ENCODE measurements around the gene PER3. TPM values are rescaled to one million over a fixed set of nuclear protein-coding genes. Genes with fewer than 3 reads are reported as not detected.

Gene PER3
- 3.0 and 3.2 TPM in 2 replicates for total RNA-seq

DNA sequence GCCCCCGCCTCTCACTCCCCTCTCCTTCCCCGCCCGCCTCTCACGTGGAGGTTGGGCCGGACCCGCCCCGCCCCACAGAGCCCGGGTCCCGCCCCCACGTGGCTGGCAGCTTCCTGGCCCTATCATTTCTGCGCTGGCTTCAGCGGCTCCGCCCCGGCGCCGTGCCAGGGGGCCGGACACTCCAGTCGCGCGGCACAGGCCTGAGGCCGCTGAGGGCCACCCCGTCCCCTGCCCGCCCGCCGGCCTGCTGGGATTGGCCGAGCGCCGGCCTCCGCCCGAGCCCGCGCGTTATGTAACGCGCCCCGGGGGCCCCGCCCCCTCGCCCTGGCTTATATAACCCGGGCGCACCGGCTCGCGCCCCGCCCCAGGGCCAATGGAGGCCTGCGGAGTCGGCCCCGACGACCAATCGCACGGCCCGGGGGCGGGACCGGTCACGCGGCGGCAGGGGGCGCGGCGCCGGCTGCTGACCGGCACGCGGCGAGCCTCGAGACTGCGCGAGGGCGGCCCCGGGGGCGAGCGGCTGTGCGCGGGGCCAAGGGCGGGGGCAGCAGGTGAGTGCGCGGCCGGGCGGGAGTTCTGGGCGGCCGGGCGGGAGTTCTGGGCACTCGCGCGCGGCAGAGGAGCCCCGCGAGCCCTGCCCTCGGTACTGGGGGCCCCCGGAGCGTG, at the start of gene PER3:
TSS of gene PER3 (plus strand) at position 466 of the 666 bp plus-strand sequence. CDS start 587 bp downstream, outside the sequence.
- intact Hi-C loops (cut with micrococcal nuclease), result loop anchor here (1.0 to 5.0 kb wide), 2 partner anchors 13 to 168 kb away; partner anchors contain the start of gene VAMP3

DNA sequence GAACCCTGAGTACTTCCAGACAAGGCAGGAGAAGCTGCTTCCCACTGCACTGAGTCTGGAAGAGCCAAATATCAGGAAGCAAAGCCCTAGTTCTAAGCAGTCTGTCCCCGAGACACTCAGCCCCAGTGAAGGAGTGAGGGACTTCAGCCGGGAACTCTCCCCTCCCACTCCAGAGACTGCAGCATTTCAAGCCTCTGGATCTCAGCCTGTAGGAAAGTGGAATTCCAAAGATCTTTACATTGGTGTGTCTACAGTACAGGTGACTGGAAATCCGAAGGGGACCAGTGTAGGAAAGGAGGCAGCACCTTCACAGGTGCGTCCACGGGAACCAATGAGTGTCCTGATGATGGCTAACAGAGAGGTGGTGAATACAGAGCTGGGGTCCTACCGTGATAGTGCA, 46.0 kb upstream of the PER3 start:
- intact Hi-C loops (cut with micrococcal nuclease), result no loop called here

DNA sequence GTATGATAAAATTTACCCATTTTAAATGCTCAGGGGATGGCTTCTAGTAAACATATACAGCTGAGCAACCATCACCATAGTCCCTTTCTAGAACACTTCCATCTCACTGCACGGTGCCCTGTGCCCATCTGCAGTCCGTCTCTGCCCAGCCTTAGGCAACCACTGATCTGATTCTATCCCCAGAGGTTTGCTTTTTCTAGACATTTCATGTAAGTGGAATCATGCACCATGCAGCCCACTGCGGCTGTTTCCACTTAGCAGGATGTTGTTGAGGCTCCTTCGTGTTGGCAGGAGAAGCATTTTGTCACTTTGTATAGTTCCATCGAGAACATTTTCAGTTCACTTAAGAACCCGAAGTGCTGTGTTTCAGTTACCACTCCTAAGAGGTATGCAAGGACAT, 40.7 kb upstream of the PER3 start:
- intact Hi-C loops (cut with micrococcal nuclease), result no loop called here

DNA sequence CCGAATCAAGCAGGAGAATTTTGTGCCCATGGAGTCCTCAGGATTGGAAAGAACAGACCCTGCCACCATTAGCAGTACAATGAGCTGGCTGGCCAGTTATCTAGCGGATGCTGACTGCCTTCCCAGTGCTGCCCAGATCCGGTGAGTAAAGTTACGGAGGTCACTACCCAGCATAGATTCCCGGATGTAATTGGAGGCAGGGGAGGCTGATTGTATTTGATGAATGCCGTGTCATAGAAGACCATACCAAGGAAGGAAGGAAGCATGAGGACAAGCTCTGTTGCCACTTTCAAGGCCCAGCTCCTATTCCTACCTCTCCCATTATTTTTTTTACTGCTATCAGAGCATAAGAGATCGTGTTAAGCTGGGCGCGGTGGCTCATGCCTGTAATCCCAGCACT, 39.2 kb upstream of the PER3 start:
- intact Hi-C loops (cut with micrococcal nuclease), result no loop called here

DNA sequence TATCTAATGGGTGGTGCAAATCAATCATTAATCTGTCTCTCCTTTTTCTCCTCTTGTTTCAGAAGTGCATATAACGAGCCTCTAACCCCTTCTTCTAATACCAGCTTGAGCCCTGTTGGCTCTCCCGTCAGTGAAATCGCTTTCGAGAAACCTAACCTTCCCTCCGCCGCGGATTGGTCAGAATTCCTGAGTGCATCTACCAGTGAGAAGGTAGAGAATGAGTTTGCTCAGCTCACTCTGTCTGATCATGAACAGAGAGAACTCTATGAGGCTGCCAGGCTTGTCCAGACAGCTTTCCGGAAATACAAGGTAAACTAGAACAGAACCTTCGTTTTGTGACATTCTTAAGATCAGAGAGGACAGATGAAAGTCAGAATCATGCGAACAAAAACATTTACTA, 38.3 kb upstream of the PER3 start:
- intact Hi-C loops (cut with micrococcal nuclease), result no loop called here

DNA sequence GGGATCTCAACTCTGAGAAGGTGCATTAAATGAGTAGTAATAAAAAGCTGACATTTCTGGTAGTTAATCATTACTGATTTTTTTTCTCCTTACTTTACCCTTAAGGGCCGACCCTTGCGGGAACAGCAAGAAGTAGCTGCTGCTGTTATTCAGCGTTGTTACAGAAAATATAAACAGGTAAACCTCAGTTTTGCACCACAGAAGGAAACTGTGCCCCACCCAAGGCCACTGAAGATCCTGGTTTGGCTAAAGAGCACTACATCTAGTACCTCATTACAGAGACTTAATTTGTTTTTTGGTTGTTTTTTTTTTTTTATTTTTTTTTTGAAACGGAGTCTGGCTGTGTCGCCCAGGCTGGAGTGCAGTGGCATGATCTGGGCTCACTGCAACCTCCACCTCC, 36.5 kb upstream of the PER3 start:
- intact Hi-C loops (cut with micrococcal nuclease), result no loop called here

DNA sequence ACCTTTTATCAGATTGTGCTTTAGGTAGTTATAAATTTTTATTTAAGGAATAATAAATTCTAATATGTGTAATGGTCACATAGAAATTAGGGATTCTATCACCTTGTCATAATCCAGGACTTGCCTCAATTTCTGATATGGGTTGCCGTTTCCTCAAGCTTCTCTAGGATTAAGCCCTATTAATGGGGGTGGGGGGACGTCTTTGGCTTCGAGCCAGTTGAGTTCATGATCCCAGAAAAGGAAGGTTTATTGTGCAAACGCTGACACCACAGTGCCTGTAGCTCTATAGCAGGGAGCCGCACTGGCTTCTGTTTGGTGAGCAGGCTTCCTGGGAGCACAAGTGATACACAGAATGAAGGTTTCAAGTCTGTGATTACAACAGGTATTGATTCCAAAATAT, 35.0 kb upstream of the PER3 start:
- intact Hi-C loops (cut with micrococcal nuclease), result no loop called here

DNA sequence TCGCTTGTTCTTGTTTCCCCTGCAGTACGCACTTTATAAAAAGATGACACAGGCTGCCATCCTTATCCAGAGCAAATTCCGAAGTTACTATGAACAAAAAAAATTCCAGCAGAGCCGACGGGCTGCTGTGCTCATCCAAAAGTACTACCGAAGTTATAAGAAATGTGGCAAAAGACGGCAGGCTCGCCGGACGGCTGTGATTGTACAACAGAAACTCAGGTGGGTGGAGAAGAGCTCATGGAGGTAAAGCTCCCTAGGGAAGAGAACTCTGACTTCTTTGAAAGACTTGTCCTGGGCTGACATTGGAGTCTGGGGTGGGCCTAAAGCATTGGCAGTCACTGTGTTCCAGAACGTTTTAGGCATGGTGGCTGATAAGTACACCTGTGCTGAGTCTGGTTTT, 32.9 kb upstream of the PER3 start:
- intact Hi-C loops (cut with micrococcal nuclease), result no loop called here

DNA sequence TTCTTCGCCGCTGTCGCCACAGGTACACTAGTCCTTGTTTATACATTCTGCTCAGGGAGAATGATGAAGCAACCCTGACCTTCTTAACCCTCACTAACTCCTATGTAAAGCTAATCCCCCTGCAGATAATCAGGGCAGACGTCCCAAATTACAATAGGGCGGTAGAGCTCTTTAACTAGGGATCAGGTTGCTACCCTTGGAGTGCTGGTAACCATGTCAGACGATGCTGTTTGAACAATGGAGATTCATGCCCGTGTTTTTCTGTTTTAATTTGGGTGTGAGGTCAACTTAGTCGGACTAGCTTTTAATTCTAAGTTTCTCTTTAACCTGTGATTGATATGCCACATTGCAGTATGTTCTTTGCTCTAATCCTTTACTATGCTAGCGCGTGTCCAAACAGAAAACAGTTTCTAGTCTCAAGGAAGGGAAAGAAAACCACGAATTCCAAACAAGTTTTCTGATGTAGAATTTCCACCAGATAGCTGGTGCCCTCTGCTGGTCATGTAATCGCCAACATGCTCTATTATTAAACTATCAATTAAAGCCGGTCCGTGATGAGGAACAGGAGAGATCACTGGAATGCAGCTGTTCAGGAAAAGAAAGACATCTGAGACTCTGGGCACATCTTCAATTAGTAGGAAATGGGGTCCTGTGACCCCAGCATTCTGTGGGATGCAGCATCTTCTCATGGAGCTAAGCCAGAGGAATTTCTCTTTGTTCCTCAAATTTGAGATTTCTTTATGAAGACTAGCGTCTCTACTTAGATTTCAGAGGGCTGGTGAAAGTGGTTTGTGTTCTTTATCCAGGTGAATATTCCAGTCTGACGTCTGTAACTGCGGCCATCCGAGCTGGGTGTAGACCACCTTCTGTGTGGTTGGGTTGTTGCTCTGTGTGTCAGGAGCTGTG, 31.3 kb upstream of the PER3 start:
- intact Hi-C loops (cut with micrococcal nuclease), result loop anchor here (1.0 kb wide), 1 partner anchor 85 kb away; no protein-coding TSS in a partner anchor

DNA sequence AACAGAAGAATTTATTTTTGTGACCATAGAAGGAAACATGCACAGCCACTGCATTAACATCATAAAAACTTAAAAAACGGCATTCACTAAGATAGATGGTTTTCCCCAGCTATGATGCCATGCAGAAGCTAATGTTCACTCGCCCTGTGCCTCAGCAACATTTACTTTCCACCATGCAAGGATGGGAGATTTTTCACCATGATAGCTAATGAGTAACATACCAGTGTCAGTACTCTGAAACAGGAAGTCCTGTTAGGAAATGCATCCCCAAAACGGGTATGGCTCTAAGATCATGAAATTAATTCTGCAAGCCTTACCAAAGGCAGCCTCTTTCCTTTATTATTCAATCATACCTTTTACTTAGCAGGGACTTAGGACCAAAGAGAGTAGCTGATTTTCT, 30.4 kb upstream of the PER3 start:
- intact Hi-C loops (cut with micrococcal nuclease), result no loop called here

DNA sequence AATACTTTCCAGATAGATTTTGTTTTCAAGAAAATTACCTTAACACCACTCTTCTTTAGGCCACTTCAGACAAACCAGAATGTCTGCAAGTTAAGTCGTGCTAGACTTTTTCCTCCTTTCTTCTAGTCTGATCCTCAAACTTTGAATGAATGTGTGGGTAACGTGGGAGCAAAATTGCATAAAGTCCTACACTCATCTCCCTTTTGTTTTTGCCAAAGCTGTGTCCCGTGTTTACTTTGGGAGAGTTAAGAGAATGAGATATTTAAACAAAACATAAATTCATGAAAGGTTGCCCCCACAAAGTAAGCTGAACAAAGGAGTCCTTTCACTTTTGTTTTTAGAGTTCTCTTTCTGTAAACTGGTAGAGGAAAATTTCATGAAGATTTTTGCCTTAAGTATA, 29.9 kb upstream of the PER3 start:
- intact Hi-C loops (cut with micrococcal nuclease), result no loop called here

DNA sequence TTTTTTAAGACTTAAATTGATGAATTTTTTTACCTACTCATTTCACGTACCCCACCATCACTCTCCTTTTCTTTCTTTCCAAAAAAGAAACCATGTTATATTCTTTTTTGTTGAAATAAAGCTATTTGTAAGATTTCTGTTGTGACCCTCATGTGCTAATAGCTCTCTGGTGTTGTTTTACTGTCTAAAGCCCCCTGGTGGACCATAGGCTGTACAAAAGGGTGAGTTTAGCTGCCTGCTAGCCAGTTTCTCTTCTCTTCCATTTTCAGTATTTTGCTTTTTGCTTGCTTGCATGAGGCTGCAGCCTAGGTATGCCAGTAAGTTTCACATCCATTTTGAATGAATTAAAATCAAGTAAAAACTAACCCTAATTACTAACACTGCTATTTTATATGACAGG, 28.6 kb upstream of the PER3 start:
- intact Hi-C loops (cut with micrococcal nuclease), result no loop called here

DNA sequence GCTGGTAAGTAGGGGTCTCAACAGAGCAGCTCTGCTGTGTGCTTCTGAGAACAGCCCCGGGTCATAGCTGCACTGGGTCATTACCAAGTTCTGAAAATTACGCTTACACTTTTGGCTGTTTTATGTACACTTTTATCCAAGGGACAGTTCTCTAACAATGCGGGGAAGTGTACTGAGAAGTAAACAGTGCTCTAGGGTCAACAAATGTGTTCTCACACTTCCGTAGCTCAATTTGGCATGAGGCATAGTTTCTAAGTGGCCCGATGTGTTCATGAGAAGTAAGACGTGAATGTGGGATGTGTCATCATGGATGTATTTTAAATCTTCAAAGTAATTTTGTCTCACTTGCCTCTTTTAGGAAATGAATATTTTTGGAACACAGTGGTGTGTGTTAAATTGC, 23.8 kb upstream of the PER3 start:
- intact Hi-C loops (cut with micrococcal nuclease), result no loop called here

DNA sequence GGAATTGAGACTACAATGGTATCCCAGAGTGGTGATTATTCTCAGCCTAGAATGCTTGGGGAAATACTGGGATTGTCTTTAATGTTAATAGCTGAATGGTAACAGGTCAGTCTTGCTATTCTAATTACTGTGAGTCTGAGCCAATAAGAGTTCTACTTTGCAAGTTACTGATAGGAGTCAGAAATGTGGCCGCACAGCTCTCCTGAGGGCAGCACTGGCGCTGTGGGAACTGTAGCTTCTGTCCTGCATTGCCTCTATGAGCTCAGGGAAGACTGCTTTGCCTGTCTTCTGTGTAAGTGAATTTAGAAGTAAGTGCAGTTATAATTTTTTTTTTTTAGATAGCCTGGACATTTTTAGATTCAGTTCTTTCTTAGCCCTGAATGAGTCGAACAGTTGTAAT, 23.0 kb upstream of the PER3 start:
- intact Hi-C loops (cut with micrococcal nuclease), result no loop called here

DNA sequence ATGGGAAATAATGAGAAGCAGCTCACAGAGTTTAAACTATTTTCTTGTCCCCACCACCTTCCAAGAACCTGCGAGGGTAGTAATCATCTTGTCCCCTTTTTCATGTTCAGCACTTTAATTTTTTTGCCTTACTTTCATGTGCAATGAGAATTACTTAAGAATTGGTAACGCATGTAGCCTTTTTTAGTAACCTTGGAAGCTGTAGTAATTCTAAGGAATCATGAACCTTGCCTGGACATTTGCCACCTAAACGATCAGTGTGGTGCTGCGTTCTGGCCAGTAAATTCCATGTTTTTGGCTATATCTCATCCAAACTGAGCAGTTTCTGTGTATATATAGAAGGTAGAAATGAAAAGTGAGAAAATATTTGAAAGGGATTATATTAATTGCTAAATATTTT, 16.9 kb upstream of the PER3 start:
- intact Hi-C loops (cut with micrococcal nuclease), result no loop called here

DNA sequence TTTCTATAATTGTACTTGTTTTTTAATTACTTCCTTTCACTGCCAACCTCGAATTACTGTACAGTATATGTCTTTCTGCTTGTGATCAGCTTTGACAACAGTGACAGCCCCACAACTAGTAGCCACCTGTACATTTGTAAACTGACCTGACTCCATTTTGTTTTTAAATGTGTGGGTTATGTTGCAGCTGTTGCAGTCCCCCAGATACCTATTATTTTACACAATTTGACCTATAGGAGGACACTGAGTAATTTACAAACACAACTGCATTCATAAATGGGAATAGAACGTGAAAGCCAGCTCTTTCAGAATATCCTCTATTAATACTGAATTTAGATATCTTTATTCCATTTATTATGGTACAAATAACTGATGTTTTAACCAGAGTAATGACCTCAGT, 15.5 kb upstream of the PER3 start:
- intact Hi-C loops (cut with micrococcal nuclease), result no loop called here

DNA sequence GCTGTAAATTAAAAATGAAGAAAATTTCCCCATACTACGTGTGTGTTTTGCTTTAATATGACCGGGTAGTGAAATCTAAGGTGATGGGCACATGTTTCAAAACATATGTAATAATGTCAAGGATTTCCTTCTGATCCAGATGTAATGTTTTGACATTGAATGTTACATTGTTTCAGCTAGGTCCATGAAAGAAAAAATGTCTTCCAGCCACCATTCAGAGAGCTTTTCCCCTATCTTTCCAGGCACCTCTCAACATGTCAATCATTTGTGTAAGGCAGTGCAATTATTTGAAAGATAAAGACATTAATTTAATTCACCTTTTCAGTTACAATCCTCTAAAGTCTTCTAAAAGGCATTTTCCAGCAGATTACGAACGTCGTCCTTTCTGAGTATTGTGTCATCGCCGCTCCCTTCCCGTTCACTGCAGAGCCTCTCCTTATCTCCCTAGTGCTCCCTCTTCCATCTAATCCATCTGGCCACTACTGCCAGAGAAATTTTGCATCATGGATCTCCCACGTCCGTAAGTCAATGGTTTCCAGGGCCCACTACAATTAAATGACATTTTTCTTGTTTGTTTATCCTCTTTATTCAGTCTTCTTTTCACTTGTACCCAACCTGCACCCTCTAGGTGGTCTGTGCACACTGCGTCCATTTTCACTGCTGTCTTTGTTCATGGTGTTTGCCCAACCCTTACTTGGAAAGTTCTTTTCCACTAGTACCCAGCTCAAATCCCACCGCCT, 14.2 kb upstream of the PER3 start:
- intact Hi-C loops (cut with micrococcal nuclease), result no loop called here

DNA sequence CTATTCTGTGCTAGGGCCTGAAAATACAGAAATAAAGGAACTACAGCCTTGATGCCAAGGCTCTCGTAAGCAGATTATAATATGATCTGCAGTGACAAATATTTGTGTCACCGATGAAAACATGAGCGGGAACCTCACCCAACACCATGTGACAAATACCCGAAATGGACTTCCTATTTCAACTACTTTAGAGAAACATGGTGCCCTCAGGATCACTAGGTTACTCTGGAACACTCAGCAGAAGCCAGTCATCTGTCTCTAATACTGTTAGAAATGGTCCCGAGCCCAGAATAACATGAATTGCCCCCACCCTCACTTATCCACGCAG, 13.5 kb upstream of the PER3 start:
- intact Hi-C loops (cut with micrococcal nuclease), result no loop called here

DNA sequence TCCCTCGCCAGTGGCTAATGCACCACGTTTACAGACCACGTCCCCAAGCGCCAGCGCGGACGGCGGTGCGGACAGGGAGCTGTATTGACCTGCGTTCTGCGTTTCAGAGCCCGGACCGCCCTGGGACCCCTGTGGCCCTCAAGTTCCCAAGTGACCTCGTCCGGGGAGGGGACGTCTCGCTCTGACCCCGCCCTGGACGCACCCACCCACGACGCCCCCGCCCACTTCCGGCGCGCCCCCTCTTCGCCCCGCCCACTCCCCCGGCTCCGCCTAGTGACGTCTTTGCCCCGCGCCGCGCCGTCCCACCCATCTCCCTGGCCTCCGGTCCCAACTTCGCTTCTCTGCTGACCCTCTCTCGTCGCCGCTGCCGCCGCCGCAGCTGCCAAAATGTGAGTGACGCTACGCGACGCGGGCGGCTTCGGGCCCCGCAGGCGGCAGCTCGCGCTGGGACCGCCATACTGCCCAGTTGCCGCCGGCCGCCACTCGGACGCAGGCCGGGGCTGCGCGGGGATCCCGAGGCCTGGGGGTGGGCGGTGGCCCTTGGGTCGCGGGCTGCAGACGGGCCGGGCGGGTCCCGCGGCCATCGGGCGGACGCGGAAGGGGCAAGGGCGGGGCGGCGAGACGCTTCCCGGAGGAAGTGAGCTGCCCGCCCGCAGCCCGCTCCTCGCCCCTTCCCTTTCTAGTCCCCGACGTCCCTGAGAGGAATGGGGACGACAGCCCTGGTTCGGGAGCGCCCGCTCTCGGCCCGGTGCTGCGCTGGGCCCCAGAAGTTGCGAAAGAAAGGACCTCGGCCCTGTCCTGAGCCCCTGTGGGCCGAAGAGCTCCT, 12.9 kb upstream of the PER3 start, which contains the start of gene VAMP3:
TSS of gene VAMP3 (plus strand) at position 300 of the 826 bp plus-strand sequence. CDS start at position 388, 88 bp downstream.
- intact Hi-C loops (cut with micrococcal nuclease), result loop anchor here (1.0 kb wide), 1 partner anchor 12 kb away; no protein-coding TSS in a partner anchor

DNA sequence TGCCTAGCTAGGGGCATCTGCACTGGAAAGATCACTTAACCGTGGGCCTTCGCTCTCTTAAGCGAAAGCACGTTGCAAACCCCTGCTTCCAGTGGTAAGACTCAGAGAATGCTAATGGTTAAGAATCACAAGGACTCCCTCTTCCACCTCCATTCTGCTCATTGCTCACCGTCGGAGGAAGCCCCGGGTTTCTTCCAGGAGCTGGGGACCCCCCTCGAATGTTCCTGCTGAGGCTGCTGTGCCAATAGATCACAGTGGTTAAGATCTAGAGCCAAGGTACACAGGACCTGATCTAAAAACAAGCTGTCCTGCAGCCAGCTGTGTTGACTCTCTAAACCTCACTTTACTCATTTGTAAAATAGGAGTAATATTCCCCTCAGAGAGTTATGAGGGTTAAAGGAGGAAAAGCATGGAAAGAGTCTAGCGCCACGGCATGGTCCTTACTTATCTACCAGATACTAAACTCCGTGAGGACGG, 12.2 kb upstream of the PER3 start:
- intact Hi-C loops (cut with micrococcal nuclease), result loop anchor here (1.0 kb wide), 1 partner anchor 11 kb away; no protein-coding TSS in a partner anchor

DNA sequence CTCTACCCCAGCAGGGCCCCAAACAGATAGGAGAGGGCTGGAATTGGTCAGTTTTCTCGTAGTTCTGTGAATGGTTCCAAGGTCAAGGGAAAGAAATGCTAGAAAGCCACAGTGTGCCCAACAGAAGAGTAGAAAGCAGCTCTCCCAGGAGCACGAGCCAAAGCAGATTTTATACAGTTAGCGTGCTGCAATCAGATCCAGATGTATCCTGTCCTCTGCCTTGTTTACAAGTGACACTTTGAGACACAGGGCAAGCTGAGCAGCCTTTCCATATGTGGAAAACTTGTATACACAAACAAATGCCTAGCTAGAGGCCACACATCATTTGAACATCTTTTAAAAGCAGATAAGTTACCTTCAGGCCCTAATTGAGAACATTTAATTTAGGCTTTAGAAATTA, 6.5 kb upstream of the PER3 start:
- intact Hi-C loops (cut with micrococcal nuclease), result no loop called here

Data from T-helper 2 cell treated with Interferon-gamma antibody and Interleukin-4, amounts not matched to agents 100 ng/mL and 5 ng/mL, for 36 hours (primary cell).